ENCODE data around the gene KNG1.
"Not testable (repeated sequence)": the region's sequence is repeated elsewhere in the genome, so short reads cannot be mapped to it uniquely, and the experiment has no call there.

The KNG1 gene

DNA sequence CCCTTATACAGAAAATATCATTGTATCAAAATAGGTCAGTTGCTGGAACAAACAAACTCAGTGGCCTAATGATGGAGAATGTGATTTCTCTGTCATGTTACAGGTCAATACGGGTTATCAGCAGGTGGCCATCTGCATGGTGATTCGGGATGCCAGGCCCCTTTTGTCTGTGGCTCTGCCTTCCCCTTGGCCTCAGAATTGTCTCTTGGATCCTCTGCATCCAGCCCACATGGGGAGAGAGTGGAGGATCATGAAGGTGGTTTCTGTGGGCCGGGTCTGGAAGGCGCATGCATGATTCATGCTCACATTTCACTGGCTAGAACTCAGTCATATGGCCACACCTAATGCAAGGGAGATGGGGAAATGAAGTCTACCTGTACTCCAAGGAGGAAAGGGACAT, 6.5 kb upstream of the KNG1 start:
- DNase-seq (ENCODE audit: low spot score): not testable (repeated sequence)

DNA sequence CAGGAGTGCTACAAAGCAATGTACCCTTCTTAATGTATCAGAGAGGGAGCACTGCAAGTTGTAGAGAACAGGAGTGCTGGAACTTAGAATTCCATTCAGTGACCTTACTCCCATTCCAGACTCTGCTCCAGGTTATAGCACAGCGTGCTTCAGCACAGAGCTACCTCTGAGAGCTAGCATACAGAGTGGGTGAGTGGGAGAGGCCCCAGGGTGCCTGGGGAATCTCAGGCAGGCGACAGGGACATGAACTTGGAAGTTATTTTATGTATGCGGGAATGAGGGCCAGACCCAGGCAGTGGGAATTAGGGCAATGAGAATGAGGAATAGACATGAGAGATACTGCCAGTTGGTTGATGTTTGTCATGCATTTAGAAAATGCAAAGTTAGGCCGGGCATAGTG, 3.7 kb upstream of the KNG1 start:
- DNase-seq (ENCODE audit: low spot score): no peak

DNA sequence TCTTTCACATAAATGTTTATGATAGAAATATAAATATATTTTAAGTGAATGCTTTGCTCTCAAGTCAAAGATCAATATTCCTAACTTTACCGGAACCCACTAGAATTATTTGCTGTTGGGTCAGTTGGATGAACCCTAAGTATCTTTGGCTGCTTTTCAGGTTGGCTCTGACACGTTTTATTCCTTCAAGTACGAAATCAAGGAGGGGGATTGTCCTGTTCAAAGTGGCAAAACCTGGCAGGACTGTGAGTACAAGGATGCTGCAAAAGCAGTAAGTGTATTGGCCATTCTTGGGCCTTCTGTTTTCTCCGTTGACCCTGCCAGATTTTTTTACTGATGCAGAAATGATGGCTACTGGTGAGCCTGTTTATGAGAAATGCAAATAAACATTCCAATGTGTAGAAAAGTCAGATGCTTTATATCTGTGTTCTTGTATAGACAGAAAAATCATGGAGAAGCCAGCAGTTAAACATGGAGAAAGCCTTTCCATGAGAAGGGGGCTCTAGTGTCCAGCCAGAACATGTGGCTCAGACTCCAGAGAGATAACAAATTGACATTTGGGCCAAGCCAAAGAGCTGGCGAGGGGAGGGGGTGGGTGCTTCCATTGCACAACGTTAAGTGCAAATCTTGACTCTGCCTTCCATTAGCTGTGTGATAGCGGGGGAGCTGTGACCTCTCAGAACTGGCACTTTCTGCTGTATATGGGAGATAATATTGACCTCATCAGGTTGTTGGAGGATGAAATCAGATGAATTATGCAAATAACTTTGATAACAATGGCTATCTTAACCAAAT, 3.0 kb downstream of the KNG1 start:
- DNase-seq (ENCODE audit: low spot score): no peak

DNA sequence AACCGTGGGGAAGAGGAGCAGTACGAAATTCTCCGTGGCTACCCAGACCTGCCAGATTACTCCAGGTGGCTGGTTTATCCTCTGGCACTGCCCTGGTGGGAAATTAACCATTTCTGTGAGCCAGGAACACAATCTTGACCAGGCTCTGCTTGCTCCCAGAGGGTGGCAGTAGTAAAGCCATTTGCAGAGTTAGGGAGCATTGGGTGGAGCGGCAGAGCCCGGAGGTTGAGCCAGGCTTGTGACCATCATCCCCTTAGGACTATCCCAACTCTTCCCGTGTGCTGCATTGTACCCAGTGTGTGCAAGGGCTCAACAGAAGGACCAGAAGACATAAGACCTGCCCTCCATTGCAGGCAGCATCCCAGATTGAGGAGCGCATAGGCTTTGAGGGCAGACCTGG, 5.3 kb downstream of the KNG1 start:
- DNase-seq (ENCODE audit: low spot score): peak; percentile 21

DNA sequence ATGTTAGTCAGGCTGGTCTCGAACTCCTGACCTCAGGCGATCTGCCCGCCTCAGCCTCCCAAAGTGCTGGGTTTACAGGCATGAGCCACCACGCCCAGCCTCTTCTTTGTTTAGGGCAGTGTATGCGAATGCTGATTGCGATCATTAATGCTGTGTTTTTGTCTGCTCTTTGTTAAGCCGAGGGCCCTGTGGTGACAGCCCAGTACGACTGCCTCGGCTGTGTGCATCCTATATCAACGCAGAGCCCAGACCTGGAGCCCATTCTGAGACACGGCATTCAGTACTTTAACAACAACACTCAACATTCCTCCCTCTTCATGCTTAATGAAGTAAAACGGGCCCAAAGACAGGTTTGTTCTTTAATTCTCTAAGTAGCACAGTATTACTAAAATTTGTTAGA, 7.8 kb downstream of the KNG1 start:
- no peak for DNase-seq (ENCODE audit: low spot score)

DNA sequence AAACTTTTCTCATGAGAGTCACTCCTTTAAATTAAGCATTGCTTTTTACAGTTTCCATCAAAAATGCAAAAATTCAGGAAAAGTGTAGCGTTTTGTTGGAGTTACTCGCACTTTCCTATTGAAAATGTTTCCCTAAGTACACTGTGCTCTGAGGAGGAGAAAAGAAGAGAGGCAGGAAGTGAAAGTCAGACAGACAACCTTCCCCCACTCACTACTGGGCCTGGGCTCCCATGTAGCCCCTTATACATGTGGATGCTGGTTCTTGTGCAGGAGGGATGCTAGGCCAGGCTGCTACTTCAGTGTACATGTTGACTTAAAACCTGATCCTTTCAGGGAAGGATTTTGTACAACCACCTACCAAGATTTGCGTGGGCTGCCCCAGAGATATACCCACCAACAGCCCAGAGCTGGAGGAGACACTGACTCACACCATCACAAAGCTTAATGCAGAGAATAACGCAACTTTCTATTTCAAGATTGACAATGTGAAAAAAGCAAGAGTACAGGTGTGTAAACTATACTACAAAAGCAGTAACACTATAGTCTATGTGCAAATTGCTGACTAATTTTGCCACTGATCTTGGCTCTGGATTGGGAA, 15.1 kb downstream of the KNG1 start:
- no peak for DNase-seq (ENCODE audit: low spot score)

DNA sequence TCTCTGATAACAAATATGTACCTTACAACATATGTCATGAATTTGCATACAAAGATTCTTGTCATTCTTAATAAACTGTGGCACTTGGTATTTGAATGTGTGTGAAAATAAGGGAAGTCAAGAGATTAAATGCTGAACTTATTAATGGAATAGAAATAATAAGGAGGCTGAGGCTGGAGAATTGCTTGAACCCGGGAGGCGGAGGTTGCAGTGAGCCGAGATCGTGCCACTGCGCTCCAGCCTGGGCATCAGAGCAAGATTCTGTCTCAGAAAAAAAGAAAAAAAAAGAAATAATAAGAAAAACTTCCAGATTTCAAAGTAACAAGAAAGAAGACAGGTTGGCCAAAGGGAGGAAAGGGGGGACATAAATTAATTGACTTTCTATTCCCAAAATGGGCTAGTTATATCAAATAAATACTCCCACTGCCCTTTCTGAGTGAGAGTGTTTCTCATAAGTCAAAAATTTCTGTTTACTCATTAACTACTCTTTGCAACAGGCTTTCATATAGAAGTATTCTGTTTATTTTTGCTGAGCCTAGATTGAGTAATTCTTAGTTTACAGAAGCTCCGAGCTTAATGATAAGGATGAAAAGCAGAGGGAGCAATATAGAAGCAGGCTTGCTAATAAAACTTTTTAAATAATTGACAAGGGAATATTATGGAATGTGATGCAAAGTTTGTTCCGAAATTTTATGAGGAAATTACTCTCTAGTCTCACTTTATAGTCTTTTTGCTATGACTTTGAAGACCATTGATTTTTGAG, 25.6 kb downstream of the KNG1 start:
- DNase-seq (ENCODE audit: low spot score): no peak

DNA sequence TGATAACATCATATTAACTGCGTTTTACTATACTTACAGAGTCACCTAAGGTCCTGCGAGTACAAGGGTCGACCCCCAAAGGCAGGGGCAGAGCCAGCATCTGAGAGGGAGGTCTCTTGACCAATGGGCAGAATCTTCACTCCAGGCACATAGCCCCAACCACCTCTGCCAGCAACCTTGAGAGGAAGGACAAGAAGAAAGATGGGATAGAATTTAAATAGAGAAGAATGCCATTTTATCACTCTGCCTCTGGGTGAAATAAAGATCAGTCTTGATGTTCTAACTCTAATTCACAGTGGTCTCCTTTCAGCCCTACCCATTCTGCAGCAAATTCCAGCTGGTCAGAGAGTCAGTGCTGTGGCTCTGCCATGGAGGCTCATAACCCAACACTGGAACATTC, 26.5 kb downstream of the KNG1 start:
- DNase-seq (ENCODE audit: low spot score): no peak

DNA sequence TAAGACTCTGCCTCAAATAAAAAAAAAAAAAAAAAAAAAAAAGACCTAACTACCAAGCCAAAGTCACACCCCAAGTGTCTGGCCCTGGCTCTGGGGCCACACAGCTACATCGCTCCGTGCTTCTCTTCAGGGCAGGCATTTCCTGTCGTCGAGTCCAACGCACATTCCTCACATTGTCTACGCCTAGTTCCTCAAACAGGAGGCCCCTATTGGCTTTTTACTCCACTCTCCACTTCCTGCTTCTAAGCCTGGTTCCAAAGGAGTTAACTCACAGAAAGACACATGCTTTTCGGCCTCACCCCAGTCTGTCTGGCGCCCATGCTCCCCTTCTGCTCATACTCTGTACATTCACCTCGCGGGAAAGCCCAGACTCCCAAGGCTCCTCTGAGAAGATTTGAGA, 28.8 kb downstream of the KNG1 start:
- peak; percentile 70 for DNase-seq (ENCODE audit: low spot score)

DNA sequence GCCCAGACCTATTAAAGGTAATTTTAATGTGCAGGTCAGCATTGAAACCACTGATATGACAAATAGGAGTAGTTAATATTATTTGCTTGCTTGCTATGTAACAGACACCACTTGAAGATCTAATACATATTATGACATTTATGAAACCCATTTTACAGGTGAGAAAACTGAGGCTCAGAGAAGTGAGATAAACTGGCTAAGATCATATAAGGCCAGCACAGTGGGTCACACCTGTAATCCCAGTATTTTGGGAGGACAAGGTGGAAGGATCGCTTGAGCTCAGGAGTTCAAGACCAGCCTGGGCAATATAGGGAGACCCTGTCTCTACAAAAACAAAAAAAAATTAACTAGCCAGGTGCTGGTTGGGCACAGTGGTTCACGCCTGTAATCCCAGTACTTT, 33.2 kb downstream of the KNG1 start:
- no peak for DNase-seq (ENCODE audit: low spot score)

DNA sequence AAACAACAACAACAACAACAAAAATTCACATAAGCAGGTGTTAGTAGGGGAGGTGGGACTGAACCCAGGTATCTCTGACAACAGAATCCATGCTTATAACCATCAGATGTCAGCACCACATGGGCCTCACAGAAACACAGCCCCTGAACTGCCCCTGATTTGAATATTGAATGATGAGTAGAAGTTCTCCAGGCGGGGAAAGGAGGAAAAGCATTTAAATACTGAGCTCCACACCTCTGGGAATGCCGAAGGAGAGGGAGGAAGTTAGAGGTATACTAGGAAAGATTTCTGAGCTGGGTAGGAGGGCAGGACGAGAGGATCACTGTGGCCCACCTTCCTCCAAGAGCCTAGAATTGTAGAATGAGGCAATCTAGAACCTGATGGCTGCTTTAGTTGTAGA, 34.3 kb downstream of the KNG1 start:
- DNase-seq (ENCODE audit: low spot score): no peak

DNA sequence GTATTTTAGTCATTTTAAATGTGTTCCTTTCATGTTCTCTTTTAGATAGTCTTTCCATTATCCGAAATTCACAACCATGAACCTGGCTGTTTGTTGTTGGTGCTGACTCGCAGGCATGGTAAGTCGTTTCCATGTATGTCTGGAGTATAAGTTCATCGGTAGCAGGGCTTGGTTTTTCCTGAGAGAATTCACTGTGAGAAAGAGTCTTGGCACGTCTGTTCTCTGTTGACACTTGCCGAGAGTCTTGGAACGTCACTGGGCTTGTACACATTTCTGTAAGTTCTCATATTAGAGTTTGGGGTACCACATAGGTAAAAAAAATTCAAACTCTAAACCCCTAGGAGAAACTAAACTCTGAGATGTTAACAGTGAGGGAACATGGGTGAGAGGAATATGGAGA, 36.8 kb downstream of the KNG1 start:
- DNase-seq (ENCODE audit: low spot score): no peak

DNA sequence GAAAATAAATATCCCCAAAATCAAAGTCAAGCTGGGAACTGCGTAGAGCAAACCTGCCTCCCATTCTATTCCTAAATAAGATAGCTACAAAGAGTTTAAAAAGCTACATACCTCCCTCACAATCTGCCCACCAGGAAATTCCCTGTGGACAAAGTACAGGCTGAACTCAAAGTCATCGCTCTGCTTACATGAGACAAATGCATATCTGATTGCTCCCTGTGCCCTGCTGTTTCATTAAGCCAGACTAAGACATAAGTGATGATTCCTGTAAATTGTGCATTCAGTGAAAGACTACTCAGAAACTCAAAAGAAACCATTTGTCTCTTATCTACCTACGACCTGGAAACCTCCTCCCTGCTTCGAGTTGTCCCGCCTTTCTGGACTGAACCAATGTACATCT, 37.7 kb downstream of the KNG1 start:
- no peak for DNase-seq (ENCODE audit: low spot score)

DNA sequence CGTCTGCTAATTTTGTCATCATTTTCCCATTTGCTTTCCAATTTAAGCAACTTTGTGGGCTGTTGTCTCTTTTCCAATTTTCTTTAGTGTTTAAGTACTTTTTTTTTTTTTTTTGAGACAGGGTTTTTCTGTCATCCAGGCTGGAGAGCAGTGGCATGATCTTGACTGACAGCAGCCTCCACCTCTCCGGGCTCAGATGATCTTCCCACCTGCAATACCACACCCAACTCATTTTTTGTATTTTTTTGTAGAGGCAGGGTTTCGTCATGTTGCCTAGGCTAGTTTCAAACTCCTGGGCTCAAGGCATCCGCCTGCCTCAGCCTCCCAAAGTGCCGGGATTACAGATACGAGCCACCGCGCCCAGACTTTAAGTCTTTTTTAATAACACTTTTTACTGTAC, 40.1 kb downstream of the KNG1 start:
- no peak for DNase-seq (ENCODE audit: low spot score)

DNA sequence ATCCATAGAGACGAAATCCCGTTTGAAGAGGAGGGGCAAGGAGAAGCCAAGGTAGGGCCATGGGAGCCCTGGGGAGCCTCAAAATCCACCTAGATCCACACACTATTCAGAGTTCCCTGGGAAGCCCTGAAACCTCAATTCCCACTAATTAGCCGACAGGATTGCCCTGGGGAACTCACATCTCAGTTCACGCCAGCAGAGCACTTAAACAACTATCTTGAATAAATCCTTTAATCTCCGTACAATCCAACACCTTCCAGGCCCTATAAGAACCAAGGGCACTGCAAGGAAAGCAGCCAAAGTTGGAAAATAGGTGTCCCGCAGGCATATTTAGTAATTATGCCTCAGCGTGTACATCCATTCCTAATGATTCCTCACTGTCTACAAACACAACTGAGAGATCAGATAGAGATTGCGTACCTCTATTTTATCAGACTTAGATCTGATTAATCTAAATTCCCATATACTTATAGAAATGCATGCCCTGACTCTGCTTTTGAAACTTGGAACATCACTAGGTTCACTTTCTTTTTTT, 40.6 kb downstream of the KNG1 start:
- no peak for DNase-seq (ENCODE audit: low spot score)

DNA sequence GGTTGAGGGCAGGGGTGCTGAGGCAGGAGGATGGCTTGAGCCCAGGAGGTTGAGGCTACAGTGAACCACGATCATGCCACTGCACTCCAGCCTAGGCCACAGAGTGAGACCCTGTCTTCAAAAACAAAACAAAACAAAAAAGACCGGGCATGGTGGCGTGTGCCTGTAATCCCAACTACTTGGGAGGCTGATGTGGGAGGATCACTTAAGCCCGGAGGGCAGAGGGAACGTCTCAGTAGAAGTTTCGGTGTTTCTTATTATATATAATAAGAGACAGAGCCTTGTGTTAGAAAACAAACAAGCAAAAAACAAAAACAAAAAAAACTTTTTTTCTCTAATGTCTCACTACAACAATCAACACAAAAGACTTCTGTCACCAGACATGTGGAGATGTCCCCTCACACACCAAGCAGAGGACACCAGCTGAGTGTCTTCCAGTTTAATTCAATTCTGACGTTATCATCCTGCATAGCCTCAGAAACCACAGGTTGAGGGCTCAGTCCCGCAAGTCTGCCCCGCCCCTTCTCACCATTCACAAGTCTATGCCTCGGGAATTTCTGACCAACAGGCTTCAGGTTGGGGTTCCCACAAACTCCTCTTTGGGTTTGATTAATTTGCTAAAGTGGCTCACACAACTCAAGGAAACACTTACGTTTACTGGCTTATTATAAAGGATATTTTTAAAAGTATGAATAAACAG, 42.2 kb downstream of the KNG1 start:
- DNase-seq (ENCODE audit: low spot score): no peak

DNA sequence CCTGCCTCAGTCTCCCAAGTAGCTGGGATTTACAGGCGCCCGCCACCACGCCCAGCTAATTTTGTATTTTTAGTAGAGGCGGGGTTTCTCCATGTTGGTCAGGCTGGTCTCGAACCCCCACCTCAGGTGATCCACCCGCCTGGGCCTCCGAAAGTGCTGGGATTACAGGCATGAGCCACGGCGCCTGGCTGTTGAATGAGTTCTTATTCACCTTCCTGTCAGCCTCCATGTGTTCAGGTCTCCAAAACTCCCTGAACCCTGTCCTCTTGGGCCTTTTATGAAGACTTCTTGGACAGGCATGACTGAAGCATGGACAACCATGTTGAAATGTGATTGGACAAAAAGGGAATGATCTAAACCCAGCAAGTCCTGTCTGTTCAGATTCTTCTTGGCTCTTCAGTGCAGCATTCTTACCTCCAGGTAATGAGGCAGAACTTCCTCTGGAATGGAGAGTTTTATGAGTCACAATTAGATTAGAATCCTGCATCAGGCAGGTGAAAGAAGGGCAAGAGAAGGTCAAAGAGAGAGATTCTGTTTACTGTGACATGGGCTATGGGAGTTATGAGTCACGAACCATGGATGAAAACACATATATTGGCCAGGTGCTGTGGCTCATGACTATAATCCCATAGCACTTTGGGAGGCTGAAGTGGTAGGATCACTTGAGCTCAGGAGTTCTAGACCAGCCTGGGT, 43.1 kb downstream of the KNG1 start:
- DNase-seq (ENCODE audit: low spot score): no peak

DNA sequence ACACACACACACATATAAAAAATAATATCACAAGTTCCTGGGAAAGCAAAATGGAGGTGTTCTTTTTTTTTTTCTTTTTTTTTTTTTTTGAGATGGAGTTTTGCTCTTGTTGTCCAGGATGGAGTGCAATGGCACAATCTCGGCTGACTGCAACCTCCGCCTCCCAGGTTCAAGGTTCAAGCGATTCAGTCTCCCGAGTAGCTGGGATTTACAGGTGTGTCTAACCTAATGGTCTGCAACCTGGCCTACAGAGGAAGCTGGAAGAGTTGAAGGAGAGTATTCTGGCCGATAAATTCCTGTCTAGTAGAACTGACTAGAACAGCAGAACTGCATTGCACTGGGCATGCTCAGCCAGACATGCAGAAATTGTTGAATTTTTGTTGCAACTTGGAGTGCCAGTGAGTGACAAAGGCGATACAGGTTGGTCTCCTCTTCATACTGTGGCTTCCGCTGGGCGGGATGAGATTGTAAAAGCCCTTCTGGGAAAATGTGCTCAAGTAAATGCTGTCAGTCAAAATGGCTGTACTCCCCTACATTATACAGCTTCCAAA, 43.8 kb downstream of the KNG1 start:
- DNase-seq (ENCODE audit: low spot score): no peak

DNA sequence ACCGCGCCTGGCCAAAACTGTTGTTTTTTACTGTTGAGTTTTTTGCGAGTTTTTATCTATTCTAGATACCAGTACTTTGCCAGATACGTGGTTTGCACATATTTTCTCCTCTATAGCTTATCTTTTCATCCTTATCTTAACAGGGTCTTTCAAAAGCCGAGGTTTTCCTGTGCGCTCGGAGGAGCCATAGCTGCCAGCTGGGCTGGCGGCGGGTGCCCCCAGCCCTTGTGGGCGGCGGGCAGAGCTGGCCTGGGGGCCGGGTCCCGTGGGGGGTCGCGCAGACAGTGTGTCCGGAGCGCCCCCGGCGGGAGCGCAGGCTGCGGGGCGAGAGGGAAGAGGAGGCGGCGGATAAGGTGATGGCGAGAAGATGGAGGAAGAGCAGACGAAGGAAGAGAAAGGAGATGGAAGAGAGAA, 55.1 kb downstream of the KNG1 start:
- DNase-seq (ENCODE audit: low spot score): no peak

DNA sequence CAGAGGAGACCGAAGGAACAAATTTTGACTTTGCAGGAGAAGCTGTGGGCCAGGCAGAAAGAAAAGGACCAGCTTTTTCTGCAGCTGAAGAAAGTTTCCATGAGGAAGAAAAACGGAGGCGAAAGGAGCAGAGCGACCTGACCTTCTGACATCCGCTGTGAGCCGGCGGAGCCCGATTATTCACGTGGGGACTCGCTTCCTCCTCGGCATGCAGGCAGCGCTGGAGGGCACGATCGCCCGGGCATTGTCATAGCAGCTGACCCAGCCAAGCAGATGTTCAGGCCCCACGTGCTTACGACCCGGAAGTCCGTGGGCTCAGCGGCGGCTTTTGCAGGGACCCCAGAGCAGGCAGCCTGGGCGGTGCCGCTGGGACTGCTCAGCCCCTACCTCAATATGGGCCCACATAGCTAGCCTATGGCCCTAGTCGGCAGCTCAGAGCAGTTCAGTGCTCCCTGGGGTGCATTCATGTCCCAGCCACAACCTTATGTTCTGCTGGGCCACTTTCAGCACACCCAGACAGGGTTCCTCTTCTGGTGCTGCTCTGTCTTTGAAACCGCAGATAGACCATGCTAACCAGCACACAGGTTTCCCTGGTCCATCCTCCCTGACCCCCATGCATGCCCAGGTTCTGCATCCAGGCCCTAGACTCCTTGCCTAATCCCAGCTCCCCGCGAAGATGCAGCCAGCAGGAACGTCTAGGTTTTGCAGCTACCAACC, 55.7 kb downstream of the KNG1 start:
- peak; percentile 49 for DNase-seq (ENCODE audit: low spot score)

DNA sequence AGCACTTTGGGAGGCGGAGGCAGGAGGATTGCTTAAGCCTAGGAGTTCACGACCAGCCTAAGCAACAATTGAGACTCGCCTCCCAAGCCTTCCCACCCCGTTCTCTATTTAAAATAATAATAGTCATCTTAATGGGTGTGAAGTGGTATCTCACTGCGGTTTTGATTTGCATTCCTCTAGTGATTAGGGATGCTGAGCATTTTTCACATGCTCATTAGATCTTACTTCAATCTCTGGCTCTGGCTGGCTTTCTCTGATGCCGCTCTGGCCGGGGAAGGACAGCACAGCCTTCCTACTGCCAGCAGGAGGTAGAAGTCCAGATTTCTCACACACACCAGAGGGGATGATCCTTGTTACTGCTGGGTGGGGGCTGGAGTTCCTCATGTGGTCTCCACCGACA, 58.8 kb downstream of the KNG1 start:
- no peak for DNase-seq (ENCODE audit: low spot score)

All from hepatic stellate cell (primary cell).